GM12872 (cell line): ENCODE results near the gene DIAPH2.

Source experiments
- TF ChIP-seq, protein P1 (sequence below): IDR thresholded peaks from 3 replicates; pipeline ENCODE4 v1.5.1; 2011; ENCODE audit warnings: low read depth, mild to moderate bottlenecking, low read length, moderate library complexity; ENCODE audit not compliant: insufficient read depth

Gene DIAPH2

DNA sequence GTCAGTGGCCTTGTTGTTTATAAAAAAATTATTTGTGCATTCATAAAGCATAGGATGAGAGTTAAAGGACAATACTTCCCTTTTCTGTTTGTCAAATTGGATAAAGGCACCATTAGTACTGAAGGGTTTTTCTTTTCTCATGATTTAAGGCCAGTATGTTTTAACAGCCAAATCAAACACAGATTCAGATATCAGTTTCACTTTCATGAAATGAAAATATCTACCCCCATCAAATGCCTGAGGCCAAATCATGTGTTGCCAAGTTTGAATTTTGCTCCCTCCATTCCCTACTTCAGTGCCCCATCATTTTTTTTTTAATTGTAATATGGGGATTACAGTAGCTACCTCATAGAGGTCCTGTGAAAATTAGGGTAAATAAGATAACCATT is 944.9 kb downstream of the DIAPH2 start:
- TF ChIP-seq, protein P1, sequence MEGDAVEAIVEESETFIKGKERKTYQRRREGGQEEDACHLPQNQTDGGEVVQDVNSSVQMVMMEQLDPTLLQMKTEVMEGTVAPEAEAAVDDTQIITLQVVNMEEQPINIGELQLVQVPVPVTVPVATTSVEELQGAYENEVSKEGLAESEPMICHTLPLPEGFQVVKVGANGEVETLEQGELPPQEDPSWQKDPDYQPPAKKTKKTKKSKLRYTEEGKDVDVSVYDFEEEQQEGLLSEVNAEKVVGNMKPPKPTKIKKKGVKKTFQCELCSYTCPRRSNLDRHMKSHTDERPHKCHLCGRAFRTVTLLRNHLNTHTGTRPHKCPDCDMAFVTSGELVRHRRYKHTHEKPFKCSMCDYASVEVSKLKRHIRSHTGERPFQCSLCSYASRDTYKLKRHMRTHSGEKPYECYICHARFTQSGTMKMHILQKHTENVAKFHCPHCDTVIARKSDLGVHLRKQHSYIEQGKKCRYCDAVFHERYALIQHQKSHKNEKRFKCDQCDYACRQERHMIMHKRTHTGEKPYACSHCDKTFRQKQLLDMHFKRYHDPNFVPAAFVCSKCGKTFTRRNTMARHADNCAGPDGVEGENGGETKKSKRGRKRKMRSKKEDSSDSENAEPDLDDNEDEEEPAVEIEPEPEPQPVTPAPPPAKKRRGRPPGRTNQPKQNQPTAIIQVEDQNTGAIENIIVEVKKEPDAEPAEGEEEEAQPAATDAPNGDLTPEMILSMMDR, result no peak

DNA sequence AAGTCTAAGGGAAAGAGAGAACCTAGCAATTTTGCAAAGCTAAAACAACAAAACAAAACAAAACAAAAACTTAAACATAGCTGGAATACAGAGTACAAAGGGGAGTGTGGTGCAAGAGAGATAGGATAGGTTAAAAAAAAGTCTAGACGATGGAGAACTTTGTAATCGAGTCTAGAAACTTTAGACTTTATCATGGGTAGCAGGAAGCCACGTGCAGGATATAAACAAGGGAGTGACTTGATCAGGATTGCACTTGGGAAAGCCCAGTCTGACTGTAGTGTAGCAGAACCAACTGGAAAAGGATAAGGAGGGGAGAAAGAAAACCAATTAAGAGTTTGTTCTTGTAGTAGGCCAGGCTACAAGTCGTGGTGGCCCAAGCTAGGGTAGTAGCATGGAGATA is 949.2 kb downstream of the DIAPH2 start:
- TF ChIP-seq, protein P1, result no peak

DNA sequence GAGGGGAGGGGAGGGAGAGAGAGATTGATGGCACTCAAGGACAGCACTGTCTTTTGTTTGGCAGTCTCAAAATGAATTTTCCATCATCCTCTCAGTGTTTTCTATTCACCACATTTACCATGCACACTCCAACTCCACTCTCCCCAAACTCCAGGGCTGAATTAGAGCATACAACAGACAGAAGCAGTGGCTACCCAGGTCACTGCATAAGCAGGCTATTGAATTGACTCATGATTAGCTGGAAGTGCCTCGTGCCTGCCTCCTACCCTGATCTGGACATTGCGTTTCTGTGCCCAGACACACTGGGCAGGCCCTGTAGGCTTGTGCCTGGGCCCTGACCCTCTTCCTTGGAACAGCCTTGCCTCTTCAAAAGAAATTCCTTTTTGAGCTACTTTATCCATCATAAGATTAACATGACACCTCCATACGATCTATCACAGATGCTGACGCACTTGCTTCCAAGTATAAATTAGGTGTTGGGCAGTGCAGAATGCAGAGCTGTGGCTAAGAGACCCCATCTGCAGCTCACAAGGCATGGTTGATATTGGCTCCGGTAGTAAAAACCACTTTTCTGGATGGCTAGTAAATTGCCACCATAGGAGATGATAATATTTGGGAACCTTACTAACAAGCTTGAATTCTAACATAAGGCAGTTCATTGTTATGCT is 952.0 kb downstream of the DIAPH2 start:
- TF ChIP-seq, protein P1, result no peak

DNA sequence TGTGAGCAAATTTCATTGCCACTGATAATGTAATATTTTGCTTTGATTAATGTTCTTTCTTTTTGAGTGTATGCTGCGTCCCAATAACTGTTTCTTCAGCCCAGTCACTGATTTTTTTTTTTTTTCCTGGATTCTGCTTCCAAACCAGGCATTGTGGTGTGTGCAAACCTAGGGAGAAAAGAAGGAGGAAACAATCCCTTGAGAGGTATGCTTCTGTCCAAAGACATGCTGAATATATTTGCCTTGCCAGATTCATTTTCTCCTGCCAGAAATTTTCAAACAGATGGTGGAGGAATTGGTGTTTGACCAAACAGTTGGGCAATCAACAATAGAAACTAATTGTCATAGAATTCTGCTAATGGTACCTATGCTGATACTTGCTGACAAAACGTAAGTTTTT is 952.6 kb downstream of the DIAPH2 start:
- TF ChIP-seq, protein P1, result no peak

DNA sequence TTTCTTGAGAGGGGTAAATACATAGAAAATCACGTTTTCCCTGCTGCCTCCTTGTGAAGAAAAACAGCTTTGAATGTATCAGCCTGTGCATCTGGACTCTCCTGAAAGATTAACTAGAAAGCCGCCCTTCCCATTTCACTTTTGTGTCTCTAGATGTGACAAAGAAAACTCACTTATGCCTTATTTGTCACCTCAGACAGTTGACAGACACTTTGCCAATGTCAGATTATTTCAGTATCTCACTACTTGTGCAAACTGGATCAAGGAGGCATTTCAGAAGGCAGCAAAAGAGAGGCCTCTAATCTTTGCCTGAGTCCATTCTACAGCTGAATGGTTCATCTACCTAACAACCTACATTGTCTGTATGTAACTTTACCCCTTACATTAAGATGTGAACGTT is 954.0 kb downstream of the DIAPH2 start:
- TF ChIP-seq, protein P1, result no peak

DNA sequence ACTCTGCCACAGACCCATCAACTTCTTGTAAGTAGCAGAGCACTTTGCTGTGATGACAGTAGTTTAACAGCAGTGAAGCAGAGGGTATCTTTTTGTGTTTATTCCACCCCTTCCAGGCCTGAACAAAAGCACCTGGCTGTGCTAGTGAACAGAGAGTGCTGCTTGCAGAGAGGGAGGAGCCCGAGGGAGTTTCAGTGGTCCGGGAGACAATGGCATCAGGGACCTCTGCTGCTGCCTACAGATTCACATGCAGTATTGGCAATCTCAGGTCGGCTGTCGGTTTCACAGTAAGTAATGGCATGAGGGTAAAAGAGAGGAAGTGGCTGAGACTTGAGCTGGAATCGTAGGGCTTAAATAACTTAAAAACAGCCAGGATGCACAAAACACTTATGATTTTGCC is 954.9 kb downstream of the DIAPH2 start:
- TF ChIP-seq, protein P1, result no peak
